IMR-90 (cell line): ENCODE data around the gene SYT17.

ENCODE experiments used
- CEBPB ChIP-seq: IDR thresholded peaks from 2 replicates; pipeline ENCODE4 v1.6.1; 2012; ENCODE audit warnings: low read depth, low read length, improper control_type of control experiment
- FOS ChIP-seq: fragments of 150-350 bp; IDR thresholded peaks from 2 replicates; pipeline ENCODE4 v1.6.1; 2016; ENCODE audit warnings: low read depth, low read length
- MAFK ChIP-seq: IDR thresholded peaks from 2 replicates; pipeline ENCODE4 v1.6.1; 2012; ENCODE audit warnings: low read depth, low read length, improper control_type of control experiment
- POLR2A ChIP-seq: IDR thresholded peaks from 2 replicates; pipeline ENCODE4 v1.6.1; 2012; ENCODE audit warnings: mild to moderate bottlenecking, low read depth, low read length
- RAD21 ChIP-seq: IDR thresholded peaks from 2 replicates; pipeline ENCODE4 v1.6.1; 2012; ENCODE audit warnings: low read length, improper control_type of control experiment
- TF ChIP-seq, protein P1 (sequence below): conservative IDR thresholded peaks from 2 replicates; pipeline ENCODE4 v1.5.1; 2012; ENCODE audit warnings: mild to moderate bottlenecking, low read depth, low read length, improper control_type of control experiment
- TF ChIP-seq, protein P2 (sequence below): fragments of 150-350 bp; IDR thresholded peaks from 2 replicates; pipeline ENCODE4 v1.6.1; 2016; ENCODE audit warnings: low read depth, mild to moderate bottlenecking, low read length, moderate library complexity, borderline replicate concordance

DNA sequence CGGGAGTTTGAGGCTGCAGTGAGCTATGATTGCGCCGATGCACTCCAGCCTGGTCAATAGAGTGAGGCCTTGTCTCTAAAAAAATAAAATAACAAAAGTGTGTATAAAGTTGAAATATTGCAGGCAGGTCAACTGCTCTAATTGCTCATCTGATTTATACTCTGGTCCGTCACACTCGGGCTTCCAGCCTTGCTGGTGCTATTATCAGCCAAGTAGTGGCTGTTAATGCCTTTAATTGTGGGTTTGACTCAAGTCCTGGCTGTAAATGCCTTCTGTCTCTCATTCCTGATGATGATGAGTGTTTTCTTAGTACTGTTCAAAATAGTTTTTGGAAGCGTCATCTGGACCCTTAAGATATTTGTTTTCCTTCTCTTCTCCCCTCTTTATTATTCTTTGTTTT, 18.4 kb downstream of the SYT17 start:
- TF ChIP-seq, protein P1, sequence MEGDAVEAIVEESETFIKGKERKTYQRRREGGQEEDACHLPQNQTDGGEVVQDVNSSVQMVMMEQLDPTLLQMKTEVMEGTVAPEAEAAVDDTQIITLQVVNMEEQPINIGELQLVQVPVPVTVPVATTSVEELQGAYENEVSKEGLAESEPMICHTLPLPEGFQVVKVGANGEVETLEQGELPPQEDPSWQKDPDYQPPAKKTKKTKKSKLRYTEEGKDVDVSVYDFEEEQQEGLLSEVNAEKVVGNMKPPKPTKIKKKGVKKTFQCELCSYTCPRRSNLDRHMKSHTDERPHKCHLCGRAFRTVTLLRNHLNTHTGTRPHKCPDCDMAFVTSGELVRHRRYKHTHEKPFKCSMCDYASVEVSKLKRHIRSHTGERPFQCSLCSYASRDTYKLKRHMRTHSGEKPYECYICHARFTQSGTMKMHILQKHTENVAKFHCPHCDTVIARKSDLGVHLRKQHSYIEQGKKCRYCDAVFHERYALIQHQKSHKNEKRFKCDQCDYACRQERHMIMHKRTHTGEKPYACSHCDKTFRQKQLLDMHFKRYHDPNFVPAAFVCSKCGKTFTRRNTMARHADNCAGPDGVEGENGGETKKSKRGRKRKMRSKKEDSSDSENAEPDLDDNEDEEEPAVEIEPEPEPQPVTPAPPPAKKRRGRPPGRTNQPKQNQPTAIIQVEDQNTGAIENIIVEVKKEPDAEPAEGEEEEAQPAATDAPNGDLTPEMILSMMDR, result no peak
- TF ChIP-seq CEBPB (no peak), MAFK (no peak), POLR2A (no peak), RAD21 (no peak), FOS (no peak)
- TF ChIP-seq, protein P2, sequence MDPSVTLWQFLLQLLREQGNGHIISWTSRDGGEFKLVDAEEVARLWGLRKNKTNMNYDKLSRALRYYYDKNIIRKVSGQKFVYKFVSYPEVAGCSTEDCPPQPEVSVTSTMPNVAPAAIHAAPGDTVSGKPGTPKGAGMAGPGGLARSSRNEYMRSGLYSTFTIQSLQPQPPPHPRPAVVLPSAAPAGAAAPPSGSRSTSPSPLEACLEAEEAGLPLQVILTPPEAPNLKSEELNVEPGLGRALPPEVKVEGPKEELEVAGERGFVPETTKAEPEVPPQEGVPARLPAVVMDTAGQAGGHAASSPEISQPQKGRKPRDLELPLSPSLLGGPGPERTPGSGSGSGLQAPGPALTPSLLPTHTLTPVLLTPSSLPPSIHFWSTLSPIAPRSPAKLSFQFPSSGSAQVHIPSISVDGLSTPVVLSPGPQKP, result no peak
